ENCODE measurements around the gene PTN.

- TF ChIP-seq CTCF (IDR thresholded peaks at IDR 0.05; ENCODE audit: insufficient read depth, low read length, poor library complexity, severe bottlenecking) (no peak), EZH2phosphoT487 (conservative IDR thresholded peaks at IDR 0.05; ENCODE audit: low read length) (no peak)
Measured at GRCh38 chr7:137386966-137387365, 43.4 kb upstream of the PTN start.

Data from SU-DHL-6 (cell line).